ENCODE results near the gene OR11G2. TPM values are rescaled to one million over a fixed set of nuclear protein-coding genes. Genes with fewer than 3 reads are reported as not detected.
"Not testable (repeated sequence)": the region's sequence is repeated elsewhere in the genome, so short reads cannot be mapped to it uniquely, and the experiment has no call there.

OR11G2 gene
- total RNA-seq, 1 experiment from 2014 or later, result not detected

- no peak within 1 kb of the TSS for H3K9ac ChIP-seq (ENCODE audit: low read length)
- CTCF ChIA-PET, result no interaction called here
- H3F3A ChIP-seq (ENCODE audit: low read length, unreplicated experiment), result no peaks in the 10 kb centered on the region
- no peaks in the 10 kb centered on the region for H3K9me3 ChIP-seq (ENCODE audit: low read length)
- no peak for DNase-seq
- no peak within 1 kb of the TSS for H3K4me3 ChIP-seq (ENCODE audit: low read length)
- no peak within 1 kb of the TSS for H3K4me2 ChIP-seq (ENCODE audit: low read length)
- no peaks in the 10 kb centered on the region for H3K4me1 ChIP-seq (ENCODE audit: insufficient read depth, low read length)
- H3K36me3 ChIP-seq (ENCODE audit: low read depth, low read length), result no peaks in the 10 kb centered on the region
- TF ChIP-seq EZH2 (IDR thresholded peaks at IDR 0.05; ENCODE audit: low read length, unreplicated experiment) (no peak), EZH2phosphoT487 (IDR thresholded peaks at IDR 0.05; ENCODE audit: borderline replicate concordance, low read length) (no peak), CTCF (conservative IDR thresholded peaks at IDR 0.05; ENCODE audit: low read depth, low read length) (no peak)
- intact Hi-C loops (cut with micrococcal nuclease), result no loop called here
- no peak within 1 kb of the TSS for H2AFZ ChIP-seq (ENCODE audit: low read length)
- BruUV-seq (replicated peaks), result no TSS peak
- H3K27ac ChIP-seq (ENCODE audit: low read length), result no peak within 1 kb of the TSS
- H3K79me2 ChIP-seq (ENCODE audit: low read length), result no peaks in the 10 kb centered on the region
- POLR2A ChIA-PET (ENCODE audit: unreplicated experiment), result no interaction called here
- no peak for ATAC-seq
- H3K9me2 ChIP-seq (replicated peaks; ENCODE audit: low read length), result no peaks in the 10 kb centered on the region
- H4K20me1 ChIP-seq (ENCODE audit: low read length), result no peaks in the 10 kb centered on the region
- H3K27me3 ChIP-seq (ENCODE audit: low read length), result peaks cover 7% of the 10 kb centered on the region; the same call in 1 of the 2 replicates
These were observed 38.0 kb downstream of the OR11G2 start, which contains the start of gene OR11H7 for GRCh38 chr14:20228681-20229080. TSS of gene OR11H7 (plus strand) at chr14:20228981.

GRCh38 chr14:20235415-20235814 lies 44.7 kb downstream of the OR11G2 start:
- H3K9ac ChIP-seq (ENCODE audit: low read length); CTCF ChIA-PET; H3K4me2 ChIP-seq (ENCODE audit: low read length); H4K20me1 ChIP-seq (ENCODE audit: low read length); H3K79me2 ChIP-seq (ENCODE audit: low read length); H3K27me3 ChIP-seq (ENCODE audit: low read length); H3K4me1 ChIP-seq (ENCODE audit: insufficient read depth, low read length); BruUV-seq (replicated peaks); H2AFZ ChIP-seq (ENCODE audit: low read length); H3K36me3 ChIP-seq (ENCODE audit: low read depth, low read length); intact Hi-C loops (cut with micrococcal nuclease); H3K9me2 ChIP-seq (replicated peaks; ENCODE audit: low read length); POLR2A ChIA-PET (ENCODE audit: unreplicated experiment); H3F3A ChIP-seq (ENCODE audit: low read length, unreplicated experiment); DNase-seq; ATAC-seq; H3K4me3 ChIP-seq (ENCODE audit: low read length); H3K9me3 ChIP-seq (ENCODE audit: low read length); H3K27ac ChIP-seq (ENCODE audit: low read length): not testable (repeated sequence)

GRCh38 chr14:20247646-20248246 lies 57.0 kb downstream of the OR11G2 start:
- H3K36me3 ChIP-seq (ENCODE audit: low read depth, low read length), result no peaks in the 10 kb centered on the region
- no peaks in the 10 kb centered on the region for H3K9me2 ChIP-seq (replicated peaks; ENCODE audit: low read length)
- POLR2A ChIA-PET (ENCODE audit: unreplicated experiment), result no interaction called here
- TF ChIP-seq EZH2 (IDR thresholded peaks at IDR 0.05; ENCODE audit: low read length, unreplicated experiment) (no peak), CTCF (conservative IDR thresholded peaks at IDR 0.05; ENCODE audit: low read depth, low read length) (peak; percentile 77)
- no peak overlapping the region for H3K27ac ChIP-seq (ENCODE audit: low read length)
- H3K4me1 ChIP-seq (ENCODE audit: insufficient read depth, low read length), result no peaks in the 10 kb centered on the region
- no peaks in the 10 kb centered on the region for H3K79me2 ChIP-seq (ENCODE audit: low read length)
- no peak overlapping the region for H3K9ac ChIP-seq (ENCODE audit: low read length)
- no peak overlapping the region for H3K4me3 ChIP-seq (ENCODE audit: low read length)
- no TSS peak for BruUV-seq (replicated peaks)
- intact Hi-C loops (cut with micrococcal nuclease), result no loop called here
- no peak overlapping the region for H3K4me2 ChIP-seq (ENCODE audit: low read length)
- ATAC-seq, result peak; percentile 76
- no peaks in the 10 kb centered on the region for H3F3A ChIP-seq (ENCODE audit: low read length, unreplicated experiment)
- no peaks in the 10 kb centered on the region for H4K20me1 ChIP-seq (ENCODE audit: low read length)
- H3K9me3 ChIP-seq (ENCODE audit: low read length), result no peaks in the 10 kb centered on the region
- DNase-seq, result peak; percentile 66
- H3K27me3 ChIP-seq (ENCODE audit: low read length), result no peaks in the 10 kb centered on the region
- H2AFZ ChIP-seq (ENCODE audit: low read length), result no peak overlapping the region
- CTCF ChIA-PET, result no interaction called here

Other genes with a start within 250 kb of the OR11G2 start
- not detected in 2 replicates for gene OR4K15, start 215.3 kb upstream of the OR11G2 start, total RNA-seq (2014; rRNA removed)
- gene OR4Q2, start 188.7 kb upstream of the OR11G2 start, total RNA-seq (2014; rRNA removed), result not detected in 2 replicates
- not detected in 2 replicates for gene OR4K14, start 171.6 kb upstream of the OR11G2 start, total RNA-seq (2014; rRNA removed)
- not detected in 2 replicates for gene OR4K13, start 154.9 kb upstream of the OR11G2 start, total RNA-seq (2014; rRNA removed)
- not detected in 2 replicates for gene OR4L1, start 130.9 kb upstream of the OR11G2 start, total RNA-seq (2014; rRNA removed)
- gene OR4K17, start 80.2 kb upstream of the OR11G2 start, total RNA-seq (2014; rRNA removed), result not detected in 2 replicates
- gene OR4N5, start 52.1 kb upstream of the OR11G2 start, total RNA-seq (2014; rRNA removed), result not detected in 2 replicates
- gene OR11H6, start 32.8 kb downstream of the OR11G2 start, total RNA-seq (2014; rRNA removed), result not detected in 2 replicates
- gene OR11H7, start 38.1 kb downstream of the OR11G2 start, total RNA-seq (2014; rRNA removed), result not detected in 2 replicates
- not detected in 2 replicates for gene OR11H4, start 48.4 kb downstream of the OR11G2 start, total RNA-seq (2014; rRNA removed)
- gene TTC5, start 115.1 kb downstream of the OR11G2 start, total RNA-seq (2014; rRNA removed), result 9.8 and 23.3 TPM in 2 replicates
- gene CCNB1IP1, start 142.4 kb downstream of the OR11G2 start, total RNA-seq (2014; rRNA removed), result 32.8 and 35.0 TPM in 2 replicates
- 35.6 and 38.3 TPM in 2 replicates for gene PARP2, start 152.7 kb downstream of the OR11G2 start, total RNA-seq (2014; rRNA removed)
- gene TEP1, start 222.6 kb downstream of the OR11G2 start, total RNA-seq (2014; rRNA removed), result 8.9 and 11.7 TPM in 2 replicates
- 0.17 TPM in 1 of 2 replicates, not detected in the other for gene KLHL33, start 245.3 kb downstream of the OR11G2 start, total RNA-seq (2014; rRNA removed)

All from PC-3 (cell line).